ENCODE results near the gene LACC1. TPM values are rescaled to one million over a fixed set of nuclear protein-coding genes. Genes with fewer than 3 reads are reported as not detected.

The LACC1 gene
- total RNA-seq, 1 donor from 2014 or later = 2.3 TPM

GRCh38 chr13:43929947-43930346 is 50.2 kb downstream of the LACC1 start:
- intact Hi-C loops (cut with micrococcal nuclease) = no loop called here
- peaks cover 8% of the 10 kb centered on the region for H3K9me3 ChIP-seq (replicated peaks)
- no peaks in the 10 kb centered on the region for H3K4me1 ChIP-seq
- TF ChIP-seq, protein P1, sequence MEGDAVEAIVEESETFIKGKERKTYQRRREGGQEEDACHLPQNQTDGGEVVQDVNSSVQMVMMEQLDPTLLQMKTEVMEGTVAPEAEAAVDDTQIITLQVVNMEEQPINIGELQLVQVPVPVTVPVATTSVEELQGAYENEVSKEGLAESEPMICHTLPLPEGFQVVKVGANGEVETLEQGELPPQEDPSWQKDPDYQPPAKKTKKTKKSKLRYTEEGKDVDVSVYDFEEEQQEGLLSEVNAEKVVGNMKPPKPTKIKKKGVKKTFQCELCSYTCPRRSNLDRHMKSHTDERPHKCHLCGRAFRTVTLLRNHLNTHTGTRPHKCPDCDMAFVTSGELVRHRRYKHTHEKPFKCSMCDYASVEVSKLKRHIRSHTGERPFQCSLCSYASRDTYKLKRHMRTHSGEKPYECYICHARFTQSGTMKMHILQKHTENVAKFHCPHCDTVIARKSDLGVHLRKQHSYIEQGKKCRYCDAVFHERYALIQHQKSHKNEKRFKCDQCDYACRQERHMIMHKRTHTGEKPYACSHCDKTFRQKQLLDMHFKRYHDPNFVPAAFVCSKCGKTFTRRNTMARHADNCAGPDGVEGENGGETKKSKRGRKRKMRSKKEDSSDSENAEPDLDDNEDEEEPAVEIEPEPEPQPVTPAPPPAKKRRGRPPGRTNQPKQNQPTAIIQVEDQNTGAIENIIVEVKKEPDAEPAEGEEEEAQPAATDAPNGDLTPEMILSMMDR (IDR thresholded peaks at IDR 0.05; ENCODE audit: borderline replicate concordance) = no peak
- H3K36me3 ChIP-seq = no peaks in the 10 kb centered on the region
- H3K4me3 ChIP-seq = no peak overlapping the region
- H3K27ac ChIP-seq (replicated peaks) = no peak overlapping the region
- no peaks in the 10 kb centered on the region for H3K27me3 ChIP-seq (ENCODE audit: low read depth)
- no peak for DNase-seq

- Histone ChIP-seq H3K36me3 (no peaks in the 10 kb centered on the region), H3K27me3 (ENCODE audit: low read depth) (no peaks in the 10 kb centered on the region), H3K27ac (replicated peaks) (no peak overlapping the region), H3K9me3 (replicated peaks) (peaks cover 8% of the 10 kb centered on the region), H3K4me3 (no peak overlapping the region), H3K4me1 (peaks cover 29% of the 10 kb centered on the region)
- DNase-seq = no peak
- TF ChIP-seq, protein P1 (IDR thresholded peaks at IDR 0.05; ENCODE audit: borderline replicate concordance) = no peak
- intact Hi-C loops (cut with micrococcal nuclease) = no loop called here
Observed at GRCh38 chr13:43933378-43933777, 53.7 kb downstream of the LACC1 start.

GRCh38 chr13:43934273-43934672 is 54.6 kb downstream of the LACC1 start:
- Histone ChIP-seq H3K4me3 (no peak overlapping the region), H3K36me3 (no peaks in the 10 kb centered on the region), H3K27ac (replicated peaks) (no peak overlapping the region), H3K4me1 (peaks cover 38% of the 10 kb centered on the region), H3K27me3 (ENCODE audit: low read depth) (no peaks in the 10 kb centered on the region), H3K9me3 (replicated peaks) (peaks cover 8% of the 10 kb centered on the region)
- TF ChIP-seq, protein P1 (IDR thresholded peaks at IDR 0.05; ENCODE audit: borderline replicate concordance) = no peak
- intact Hi-C loops (cut with micrococcal nuclease) = no loop called here
- no peak for DNase-seq

- Histone ChIP-seq H3K9me3 (replicated peaks) (peaks cover 6% of the 10 kb centered on the region), H3K27me3 (ENCODE audit: low read depth) (no peaks in the 10 kb centered on the region), H3K27ac (replicated peaks) (no peak overlapping the region), H3K4me3 (no peak overlapping the region), H3K4me1 (peaks cover 39% of the 10 kb centered on the region), H3K36me3 (no peaks in the 10 kb centered on the region)
- TF ChIP-seq, protein P1 (IDR thresholded peaks at IDR 0.05; ENCODE audit: borderline replicate concordance) = no peak
- intact Hi-C loops (cut with micrococcal nuclease) = no loop called here
- no peak for DNase-seq
Observed at GRCh38 chr13:43935878-43936277, 56.2 kb downstream of the LACC1 start.

GRCh38 chr13:43936647-43937046 is 56.9 kb downstream of the LACC1 start:
- no peaks in the 10 kb centered on the region for H3K9me3 ChIP-seq (replicated peaks)
- intact Hi-C loops (cut with micrococcal nuclease) = no loop called here
- no peaks in the 10 kb centered on the region for H3K27me3 ChIP-seq (ENCODE audit: low read depth)
- H3K4me3 ChIP-seq = no peak overlapping the region
- TF ChIP-seq, protein P1 (IDR thresholded peaks at IDR 0.05; ENCODE audit: borderline replicate concordance) = no peak
- no peaks in the 10 kb centered on the region for H3K36me3 ChIP-seq
- H3K4me1 ChIP-seq = peaks cover 39% of the 10 kb centered on the region
- no peak for DNase-seq
- peak overlapping the region; percentile 54 for H3K27ac ChIP-seq (replicated peaks)

DNA sequence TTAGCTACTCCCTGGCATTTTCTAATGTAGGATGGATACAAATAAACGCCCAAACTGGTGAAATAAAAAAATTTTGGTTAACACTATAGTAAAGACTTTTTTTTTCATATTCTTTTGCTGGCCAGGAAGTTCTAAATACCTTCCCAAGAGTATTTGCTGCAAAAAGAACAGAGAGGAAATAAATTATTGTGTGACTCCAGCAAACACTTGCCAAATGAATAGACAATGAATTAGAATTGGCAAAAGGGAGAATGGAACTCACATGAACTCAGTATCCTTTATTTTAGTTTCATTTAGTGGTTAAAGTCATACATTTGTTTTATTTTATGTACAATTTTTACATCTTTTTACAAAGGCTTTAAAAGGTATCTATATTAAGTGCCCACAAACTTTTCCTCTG is 58.1 kb downstream of the LACC1 start:
- H3K27ac ChIP-seq (replicated peaks) = peak overlapping the region; percentile 54
- TF ChIP-seq, protein P1 (IDR thresholded peaks at IDR 0.05; ENCODE audit: borderline replicate concordance) = no peak

More for the DNA sequence above, 58.1 kb downstream of the LACC1 start:
- intact Hi-C loops (cut with micrococcal nuclease) = no loop called here
- DNase-seq = no peak
- no peaks in the 10 kb centered on the region for H3K9me3 ChIP-seq (replicated peaks)
- no peak overlapping the region for H3K4me3 ChIP-seq
- H3K27me3 ChIP-seq (ENCODE audit: low read depth) = no peaks in the 10 kb centered on the region
- no peaks in the 10 kb centered on the region for H3K36me3 ChIP-seq
- peaks cover 39% of the 10 kb centered on the region for H3K4me1 ChIP-seq
